Measurements from ENCODE around the gene UPF3A.
A peak's percentile ranks its signal among the peaks of the same experiment; 100 is the strongest.
"Not testable (repeated sequence)": the region's sequence is repeated elsewhere in the genome, so short reads cannot be mapped to it uniquely, and the experiment has no call there.

The UPF3A gene

GRCh38 chr13:114237415-114238112, 43.8 kb upstream of the UPF3A start:
- no peak for DNase-seq (ENCODE audit: low read depth)
- no peak overlapping the region for H3K4me3 ChIP-seq (ENCODE audit: low read depth, low read length)
- TF ChIP-seq CTCF (conservative IDR thresholded peaks at IDR 0.05; ENCODE audit: low read depth, low read length), result no peak

GRCh38 chr13:114241918-114242317, 39.5 kb upstream of the UPF3A start:
- TF ChIP-seq CTCF (conservative IDR thresholded peaks at IDR 0.05; ENCODE audit: low read depth, low read length), result no peak
- no peak overlapping the region for H3K4me3 ChIP-seq (ENCODE audit: low read depth, low read length)
- no peak for DNase-seq (ENCODE audit: low read depth)

GRCh38 chr13:114243971-114244370, 37.4 kb upstream of the UPF3A start:
- no peak overlapping the region for H3K4me3 ChIP-seq (ENCODE audit: low read depth, low read length)
- DNase-seq (ENCODE audit: low read depth), result no peak
- no peak for TF ChIP-seq CTCF (conservative IDR thresholded peaks at IDR 0.05; ENCODE audit: low read depth, low read length)

GRCh38 chr13:114244637-114245036, 36.8 kb upstream of the UPF3A start:
- H3K4me3 ChIP-seq (ENCODE audit: low read depth, low read length), result no peak overlapping the region
- no peak for TF ChIP-seq CTCF (conservative IDR thresholded peaks at IDR 0.05; ENCODE audit: low read depth, low read length)
- DNase-seq (ENCODE audit: low read depth), result no peak

GRCh38 chr13:114248011-114248410, 33.4 kb upstream of the UPF3A start:
- TF ChIP-seq CTCF (conservative IDR thresholded peaks at IDR 0.05; ENCODE audit: low read depth, low read length), result no peak

GRCh38 chr13:114249077-114249476, 32.3 kb upstream of the UPF3A start:
- no peak for TF ChIP-seq CTCF (conservative IDR thresholded peaks at IDR 0.05; ENCODE audit: low read depth, low read length)
- H3K4me3 ChIP-seq (ENCODE audit: low read depth, low read length), result no peak overlapping the region
- no peak for DNase-seq (ENCODE audit: low read depth)

More at GRCh38 chr13:114248011-114248410, 33.4 kb upstream of the UPF3A start:
- H3K4me3 ChIP-seq (ENCODE audit: low read depth, low read length), result no peak overlapping the region
- peak; percentile 46 for DNase-seq (ENCODE audit: low read depth)

- H3K4me3 ChIP-seq (ENCODE audit: low read depth, low read length), result not testable (repeated sequence)
- DNase-seq (ENCODE audit: low read depth), result peak; percentile 21
These were observed 29.6 kb upstream of the UPF3A start for GRCh38 chr13:114251639-114252440.

Data from choroid plexus epithelial cell (primary cell).